ENCODE results near the gene MATCAP1.
A peak's percentile ranks its signal among the peaks of the same experiment; 100 is the strongest.

Gene MATCAP1

GRCh38 chr16:67212766-67213165 lies 29.0 kb upstream of the MATCAP1 start:
- peak; percentile 84 for DNase-seq (ENCODE audit: low read depth)
- no peak for TF ChIP-seq CTCF (IDR thresholded peaks at IDR 0.05; ENCODE audit: insufficient read depth, low read depth, low read length, missing control alignments)
- no peak overlapping the region for H3K4me3 ChIP-seq (ENCODE audit: low read length)

- no peak overlapping the region for H3K4me3 ChIP-seq (ENCODE audit: low read length)
- TF ChIP-seq CTCF (IDR thresholded peaks at IDR 0.05; ENCODE audit: insufficient read depth, low read depth, low read length, missing control alignments), result no peak
- DNase-seq (ENCODE audit: low read depth), result no peak
These were observed 27.9 kb upstream of the MATCAP1 start for GRCh38 chr16:67211674-67212073.

DNA sequence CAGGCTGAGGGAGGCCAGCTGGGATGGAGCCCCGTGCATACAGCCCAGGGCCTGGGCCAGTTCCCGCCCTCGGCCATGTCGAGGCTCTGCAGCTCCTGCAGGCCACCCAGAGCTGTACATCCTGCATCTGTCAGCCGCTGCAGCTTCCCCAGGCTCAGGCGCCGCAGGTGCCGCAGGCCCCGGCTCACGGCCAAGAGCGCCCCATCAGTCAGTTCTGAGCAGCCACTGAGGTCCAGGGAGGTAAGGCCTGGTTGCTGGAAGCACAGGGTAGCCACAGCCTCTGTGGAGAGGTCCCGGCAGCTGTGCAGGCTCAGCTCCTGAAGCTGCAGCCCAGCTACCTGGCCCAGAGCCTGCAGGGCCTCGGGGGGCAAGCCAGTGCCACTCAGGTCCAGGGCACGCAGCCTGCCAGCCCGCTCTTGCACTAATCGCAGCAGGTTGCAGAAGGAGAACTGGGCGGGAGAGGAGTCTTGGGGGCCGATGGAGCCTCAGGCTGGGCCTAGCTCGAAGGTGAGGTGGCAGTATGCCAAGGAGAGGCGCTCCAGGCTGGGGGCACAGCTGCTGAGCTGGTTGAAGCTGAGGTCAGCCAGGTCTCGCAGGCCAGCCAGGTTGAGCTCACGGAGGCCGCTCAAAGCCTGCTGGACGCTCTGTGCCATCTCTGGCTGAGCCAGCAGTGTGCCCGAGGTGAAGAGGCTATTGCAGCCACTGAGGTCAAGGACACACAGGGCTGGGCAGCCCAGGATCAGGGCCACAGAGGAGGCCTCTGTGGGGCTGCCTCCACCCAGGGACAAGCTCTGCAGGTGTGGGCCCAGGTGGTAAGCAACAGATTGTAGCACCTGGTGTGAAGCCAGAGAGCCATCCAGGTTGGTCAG lies 26.5 kb upstream of the MATCAP1 start:
- H3K4me3 ChIP-seq (ENCODE audit: low read length), result no peak overlapping the region
- DNase-seq (ENCODE audit: low read depth), result no peak
- no peak for TF ChIP-seq CTCF (IDR thresholded peaks at IDR 0.05; ENCODE audit: insufficient read depth, low read depth, low read length, missing control alignments)

DNA sequence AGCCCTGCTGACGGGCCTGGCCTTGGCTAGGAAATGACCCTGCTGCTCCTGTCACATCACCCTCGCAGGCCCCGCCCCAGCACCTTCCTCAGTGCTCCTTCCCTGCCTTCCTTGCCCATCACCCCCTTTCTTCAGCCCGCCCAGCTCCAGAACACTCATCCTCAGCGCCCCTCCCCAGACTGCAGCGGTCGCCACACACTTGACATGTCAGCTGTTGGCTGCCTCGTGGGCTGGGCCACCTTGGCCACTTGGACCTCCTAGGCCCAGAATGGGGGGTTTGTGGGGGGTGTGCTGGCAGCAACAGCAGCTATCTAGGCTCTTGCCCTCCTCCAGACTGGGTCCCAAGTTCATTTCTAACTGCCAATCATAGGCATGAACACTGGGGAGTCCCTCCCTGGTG lies 25.8 kb upstream of the MATCAP1 start:
- DNase-seq (ENCODE audit: low read depth), result no peak
- TF ChIP-seq CTCF (IDR thresholded peaks at IDR 0.05; ENCODE audit: insufficient read depth, low read depth, low read length, missing control alignments), result no peak
- no peak overlapping the region for H3K4me3 ChIP-seq (ENCODE audit: low read length)

DNA sequence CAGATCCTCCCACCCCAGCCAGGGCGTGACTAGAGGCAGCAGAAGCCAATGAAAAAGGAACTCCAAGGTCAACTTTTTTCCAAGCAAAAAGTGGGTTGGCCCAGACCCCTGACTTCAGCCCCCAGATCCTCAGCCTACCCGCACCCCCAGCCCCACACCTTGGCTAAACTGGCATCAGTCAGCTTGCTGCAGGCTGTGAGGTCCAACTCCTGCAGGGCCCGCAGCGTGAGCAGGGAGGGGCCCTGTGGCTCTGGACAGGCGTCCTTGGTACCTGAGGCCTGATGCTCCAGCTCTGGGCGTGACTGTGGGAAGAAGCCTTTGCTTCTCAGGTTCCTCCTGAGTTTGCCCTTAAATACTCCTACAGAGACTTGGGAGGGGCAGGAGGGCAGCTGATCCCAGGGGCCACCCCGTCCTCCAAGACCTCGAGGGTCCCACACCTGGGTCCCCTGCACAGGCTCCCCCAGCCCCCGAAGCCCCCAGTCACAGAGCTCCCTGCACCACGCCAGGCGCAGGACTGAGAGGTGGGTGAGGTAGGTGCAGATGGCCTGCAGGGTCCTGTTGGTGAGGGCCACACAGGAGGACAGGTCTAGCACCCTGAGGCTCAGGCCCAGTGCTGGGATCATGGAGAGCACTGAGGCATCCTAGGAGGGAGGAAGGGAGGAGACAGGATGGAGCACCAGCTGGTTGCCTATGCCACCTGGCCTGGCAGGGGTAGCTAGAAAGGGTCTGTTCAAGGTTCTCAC lies 24.6 kb upstream of the MATCAP1 start:
- no peak overlapping the region for H3K4me3 ChIP-seq (ENCODE audit: low read length)
- no peak for DNase-seq (ENCODE audit: low read depth)
- no peak for TF ChIP-seq CTCF (IDR thresholded peaks at IDR 0.05; ENCODE audit: insufficient read depth, low read depth, low read length, missing control alignments)

GRCh38 chr16:67207249-67208091 lies 23.7 kb upstream of the MATCAP1 start:
- no peak for TF ChIP-seq CTCF (IDR thresholded peaks at IDR 0.05; ENCODE audit: insufficient read depth, low read depth, low read length, missing control alignments)
- no peak overlapping the region for H3K4me3 ChIP-seq (ENCODE audit: low read length)
- peak; percentile 73 for DNase-seq (ENCODE audit: low read depth)

All from epithelial cell of esophagus (primary cell).